Liver (tissue), 9 donors: ENCODE measurements around the gene DUOXA1. TPM values are rescaled to one million over a fixed set of nuclear protein-coding genes. Genes with fewer than 3 reads are reported as not detected.

ENCODE experiments used
- DNase-seq: peaks from one replicate; pipeline ENCODE4 v3.0.0-alpha.2; 2017; ENCODE audit warnings: low spot score
- H3K27ac ChIP-seq, 2 donors: one replicate each; pipeline ENCODE4 v1.7.0; 2013; ENCODE audit warnings: inconsistent platforms in 2 of 2, low read length in 2 of 2, control low read depth in 1 of 2, low read depth in 1 of 2, mild to moderate bottlenecking in 1 of 2
- H3K27me3 ChIP-seq, 4 donors: one replicate each; pipeline versions ENCODE4 v1.6.1 to v1.7.0; 2013; ENCODE audit warnings: low read length in 3 of 4, inconsistent platforms in 1 of 4, mild to moderate bottlenecking in 1 of 4, moderate library complexity in 1 of 4; ENCODE audit not compliant: control insufficient read depth in 4 of 4, insufficient read depth in 4 of 4
- H3K36me3 ChIP-seq, 4 donors: one replicate each; pipeline versions ENCODE4 v1.6.1 to v1.7.0; 2013; ENCODE audit warnings: low read length in 3 of 4, mild to moderate bottlenecking in 3 of 4, low read depth in 1 of 4, moderate library complexity in 1 of 4; ENCODE audit not compliant: control insufficient read depth in 4 of 4, insufficient read depth in 3 of 4
- H3K4me1 ChIP-seq, 4 donors: one replicate each; pipeline versions ENCODE4 v1.6.1 to v1.7.0; 2013; ENCODE audit warnings: low read length in 3 of 4, mild to moderate bottlenecking in 3 of 4, moderate library complexity in 1 of 4; ENCODE audit not compliant: control insufficient read depth in 4 of 4, insufficient read depth in 4 of 4
- H3K4me3 ChIP-seq, 3 donors: one replicate each; pipeline versions ENCODE4 v1.6.1 to v1.7.0; 2013; ENCODE audit warnings: low read length in 3 of 3, control low read depth in 1 of 3, low read depth in 1 of 3, mild to moderate bottlenecking in 1 of 3
- H3K9ac ChIP-seq, 2 donors: one replicate each; pipeline ENCODE4 v1.7.0; 2013; ENCODE audit warnings: low read length in 2 of 2, mild to moderate bottlenecking in 2 of 2, moderate library complexity in 2 of 2, control low read depth in 1 of 2, low read depth in 1 of 2
- H3K9me3 ChIP-seq, 4 donors: one replicate each; pipeline versions ENCODE4 v1.6.1 to v1.7.0; 2013; ENCODE audit warnings: low read length in 3 of 4; ENCODE audit not compliant: control insufficient read depth in 4 of 4
- EGR1 ChIP-seq, 2 donors: IDR thresholded peaks; 2 replicates each; pipeline ENCODE4 v1.6.1; 2016 to 2018; ENCODE audit warnings: antibody characterized with exemption in 2 of 2, low read depth in 2 of 2
- JUND ChIP-seq, 2 donors: IDR thresholded peaks; 2 replicates each; pipeline ENCODE4 v1.6.1; 2016; ENCODE audit warnings: antibody characterized with exemption in 2 of 2
- RAD21 ChIP-seq, 2 donors: IDR thresholded peaks; 2 replicates each; pipeline ENCODE4 v1.6.1; 2016; ENCODE audit warnings: antibody characterized with exemption in 2 of 2, mild to moderate bottlenecking in 2 of 2
- RXRA ChIP-seq, 2 donors: IDR thresholded peaks; 2 replicates each; pipeline ENCODE4 v1.6.1; 2017 to 2018; ENCODE audit warnings: antibody characterized with exemption in 2 of 2, mild to moderate bottlenecking in 1 of 2
- TAF1 ChIP-seq: conservative IDR thresholded peaks from 2 replicates; pipeline ENCODE4 v1.6.1; 2016; ENCODE audit warnings: antibody characterized with exemption, mild to moderate bottlenecking
- WGBS: extraction: QIAGEN DNeasy Blood & Tissue Kit; methylation state at CpG from one replicate; pipeline ENCODE4 v1.1.7; 2013; 5-methylcytosine and 5-hydroxymethylcytosine counted together
- polyA plus RNA-seq, 2 donors: library from polyadenylated mRNA; stranded (reverse) in 1 of 2; unstranded in 1 of 2; fragments of 200-250 nt in 1 of 2; fragments of >200 nt in 1 of 2; fragmentation: Nextera tagmentation in 1 of 2; extraction: Ambion mirVana in 1 of 2; gene quantifications; one replicate each; pipeline versions ENCODE4 v1.2.1 to v1.2.3, GENCODE V29; 2013 to 2015
- total RNA-seq, 2 donors: library from RNA; depleted of rRNA; stranded (reverse); fragments of >200 nt; gene quantifications; one replicate each; pipeline ENCODE4 v1.2.3, GENCODE V29; 2014
- TF ChIP-seq, protein P1 (sequence below): IDR thresholded peaks from 2 replicates; pipeline ENCODE4 v1.6.1; 2016; ENCODE audit warnings: antibody characterized with exemption
- TF ChIP-seq, protein P2 (sequence below): IDR thresholded peaks from 2 replicates; pipeline ENCODE4 v1.6.1; 2016; ENCODE audit warnings: antibody characterized with exemption
- TF ChIP-seq, protein P3 (sequence below): fragments of 150-350 bp; IDR thresholded peaks from 2 replicates; pipeline ENCODE4 v1.5.1; 2017; ENCODE audit warnings: improper control_type of control experiment, low read depth, low read length; ENCODE audit not compliant: missing input control
- donor health status: healthy.
- donor health status: healthy.
- donor health status: healthy.
- donor health status: healthy.
- donor health status: healthy.

The DUOXA1 gene
- total and polyA plus RNA-seq, 4 donors: 0.02 TPM; not detected in 3

DNA sequence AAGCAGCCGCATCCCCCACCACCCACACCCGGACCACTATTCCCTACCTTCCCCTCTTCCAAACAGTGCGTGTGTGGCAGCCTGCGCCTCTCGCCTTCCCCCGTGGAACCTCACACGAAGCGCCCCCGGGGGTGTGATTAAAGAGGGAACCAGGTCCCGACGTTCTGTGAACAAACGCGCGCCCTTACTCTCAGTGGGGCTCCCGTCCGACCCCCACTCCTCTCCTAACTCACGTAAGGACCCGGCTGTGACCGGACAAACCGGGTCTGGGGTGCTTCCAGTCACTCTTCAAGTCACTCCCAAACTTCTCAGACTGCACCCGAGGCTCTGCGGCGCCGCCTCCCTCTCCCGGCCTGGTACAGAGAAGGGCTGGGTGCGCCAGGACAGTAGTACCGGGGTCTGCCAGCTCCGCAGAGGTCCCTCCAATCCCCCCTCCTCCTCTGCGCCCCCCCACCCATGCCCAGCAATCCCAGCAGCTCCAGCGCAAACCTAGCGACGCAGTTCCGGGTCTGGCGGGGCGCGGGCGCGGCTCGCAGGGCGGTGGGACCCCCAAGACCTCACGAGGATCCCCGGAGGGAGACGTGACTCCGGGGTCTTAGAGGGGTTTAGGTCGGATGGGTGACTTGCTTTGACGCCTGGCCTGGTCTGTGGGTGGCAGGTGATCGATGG is 574 bp downstream of the DUOXA1 start:
- H3K36me3 ChIP-seq: no peaks in the 10 kb centered on the region
- H3K4me3 ChIP-seq: peak overlapping the region in 1 of 3 donors; percentile 4
- no peak for DNase-seq
- WGBS: 12% methylated on average over 47 of the region's 47 CpGs
- TF ChIP-seq, protein P1, sequence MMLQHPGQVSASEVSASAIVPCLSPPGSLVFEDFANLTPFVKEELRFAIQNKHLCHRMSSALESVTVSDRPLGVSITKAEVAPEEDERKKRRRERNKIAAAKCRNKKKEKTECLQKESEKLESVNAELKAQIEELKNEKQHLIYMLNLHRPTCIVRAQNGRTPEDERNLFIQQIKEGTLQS: no peak
- TF ChIP-seq, protein P2, sequence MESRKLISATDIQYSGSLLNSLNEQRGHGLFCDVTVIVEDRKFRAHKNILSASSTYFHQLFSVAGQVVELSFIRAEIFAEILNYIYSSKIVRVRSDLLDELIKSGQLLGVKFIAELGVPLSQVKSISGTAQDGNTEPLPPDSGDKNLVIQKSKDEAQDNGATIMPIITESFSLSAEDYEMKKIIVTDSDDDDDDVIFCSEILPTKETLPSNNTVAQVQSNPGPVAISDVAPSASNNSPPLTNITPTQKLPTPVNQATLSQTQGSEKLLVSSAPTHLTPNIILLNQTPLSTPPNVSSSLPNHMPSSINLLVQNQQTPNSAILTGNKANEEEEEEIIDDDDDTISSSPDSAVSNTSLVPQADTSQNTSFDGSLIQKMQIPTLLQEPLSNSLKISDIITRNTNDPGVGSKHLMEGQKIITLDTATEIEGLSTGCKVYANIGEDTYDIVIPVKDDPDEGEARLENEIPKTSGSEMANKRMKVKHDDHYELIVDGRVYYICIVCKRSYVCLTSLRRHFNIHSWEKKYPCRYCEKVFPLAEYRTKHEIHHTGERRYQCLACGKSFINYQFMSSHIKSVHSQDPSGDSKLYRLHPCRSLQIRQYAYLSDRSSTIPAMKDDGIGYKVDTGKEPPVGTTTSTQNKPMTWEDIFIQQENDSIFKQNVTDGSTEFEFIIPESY: no peak
- no peak for TF ChIP-seq TAF1
- no peak for TF ChIP-seq RAD21 (IDR thresholded peaks at IDR 0.05)
- TF ChIP-seq, protein P3, sequence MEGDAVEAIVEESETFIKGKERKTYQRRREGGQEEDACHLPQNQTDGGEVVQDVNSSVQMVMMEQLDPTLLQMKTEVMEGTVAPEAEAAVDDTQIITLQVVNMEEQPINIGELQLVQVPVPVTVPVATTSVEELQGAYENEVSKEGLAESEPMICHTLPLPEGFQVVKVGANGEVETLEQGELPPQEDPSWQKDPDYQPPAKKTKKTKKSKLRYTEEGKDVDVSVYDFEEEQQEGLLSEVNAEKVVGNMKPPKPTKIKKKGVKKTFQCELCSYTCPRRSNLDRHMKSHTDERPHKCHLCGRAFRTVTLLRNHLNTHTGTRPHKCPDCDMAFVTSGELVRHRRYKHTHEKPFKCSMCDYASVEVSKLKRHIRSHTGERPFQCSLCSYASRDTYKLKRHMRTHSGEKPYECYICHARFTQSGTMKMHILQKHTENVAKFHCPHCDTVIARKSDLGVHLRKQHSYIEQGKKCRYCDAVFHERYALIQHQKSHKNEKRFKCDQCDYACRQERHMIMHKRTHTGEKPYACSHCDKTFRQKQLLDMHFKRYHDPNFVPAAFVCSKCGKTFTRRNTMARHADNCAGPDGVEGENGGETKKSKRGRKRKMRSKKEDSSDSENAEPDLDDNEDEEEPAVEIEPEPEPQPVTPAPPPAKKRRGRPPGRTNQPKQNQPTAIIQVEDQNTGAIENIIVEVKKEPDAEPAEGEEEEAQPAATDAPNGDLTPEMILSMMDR: no peak
- no peak for TF ChIP-seq JUND (IDR thresholded peaks at IDR 0.05)
- TF ChIP-seq EGR1 (IDR thresholded peaks at IDR 0.05; ENCODE audit: low read depth in 2 of 2): no peak
- no peak for TF ChIP-seq RXRA (IDR thresholded peaks at IDR 0.05)
- peaks cover 0 to 10% (median 2%) of the 10 kb centered on the region in 4 donors for H3K27me3 ChIP-seq
- no peak overlapping the region for H3K9ac ChIP-seq
- no peak overlapping the region for H3K27ac ChIP-seq
- H3K4me1 ChIP-seq: peaks cover 0 to 3% (median 0%) of the 10 kb centered on the region in 4 donors
- H3K9me3 ChIP-seq: no peaks in the 10 kb centered on the region

DNA sequence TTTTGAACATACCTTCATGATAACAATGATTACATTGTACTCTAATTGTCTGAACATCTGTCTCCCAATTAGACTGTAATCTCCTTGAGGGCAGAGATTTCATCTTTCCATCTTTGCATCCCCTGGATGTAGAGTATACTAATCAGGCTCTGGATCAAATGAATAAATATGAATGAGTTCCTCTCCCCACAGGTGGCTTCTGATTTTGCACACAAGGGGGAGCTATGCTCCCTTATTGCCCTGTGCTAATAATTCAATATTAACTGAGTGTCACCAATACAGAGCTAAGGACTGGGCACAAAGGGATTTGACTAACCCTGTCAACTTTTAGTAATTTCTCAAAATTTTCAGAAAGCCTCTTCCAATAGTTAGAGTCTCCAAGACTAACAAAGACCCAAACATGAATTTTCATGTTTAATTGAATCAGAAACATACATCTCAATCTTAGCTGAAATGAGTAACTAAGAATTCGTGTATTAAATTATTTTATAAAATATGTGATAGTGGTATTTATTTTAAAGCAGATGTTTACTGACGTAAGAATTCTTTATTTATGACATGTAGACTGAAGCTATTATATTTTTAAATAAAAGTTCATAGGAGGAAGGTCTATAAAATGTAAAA is 3.0 kb downstream of the DUOXA1 start:
- Histone ChIP-seq H3K4me3 (no peak overlapping the region), H3K4me1 (peaks cover 0 to 3% (median 0%) of the 10 kb centered on the region in 4 donors), H3K27ac (no peak overlapping the region), H3K9ac (no peak overlapping the region), H3K36me3 (no peaks in the 10 kb centered on the region), H3K27me3 (peaks cover 0 to 9% (median 2%) of the 10 kb centered on the region in 4 donors), H3K9me3 (no peaks in the 10 kb centered on the region)
- WGBS: 55% methylated on average over 2 of the region's 2 CpGs
- no peak for DNase-seq
- TF ChIP-seq, protein P3: peak; percentile 75
- TF ChIP-seq JUND (IDR thresholded peaks at IDR 0.05) (no peak), RAD21 (IDR thresholded peaks at IDR 0.05) (peak; percentile 76 to 82)
